SK-N-SH (cell line): ENCODE data around the gene AP3S2. TPM values are rescaled to one million over a fixed set of nuclear protein-coding genes. Genes with fewer than 3 reads are reported as not detected.
A peak's percentile ranks its signal among the peaks of the same experiment; 100 is the strongest.

Source experiments
- CTCF ChIA-PET: fragments of 300-600, 350-600 bp; formaldehyde crosslinking; extraction: SDS; loops from one replicate; lab custom pipeline; 2021; lab: Yijun Ruan, JAX
- POLR2A ChIA-PET: fragments of 350-600 bp; sonication (Branson Sonifier 250); formaldehyde crosslinking; extraction: SDS; loops from one replicate; lab custom pipeline; 2020; ENCODE audit warnings: antibody characterized with exemption, inconsistent platforms; lab: Yijun Ruan, JAX
- DNase-seq: peaks from one replicate; pipeline ENCODE4 v3.0.0; 2012
- H2AFZ ChIP-seq: fragments of 200-600 bp; sonication (generic); 2 replicates; pipeline ENCODE4 v1.8.1; 2016; ENCODE audit warnings: antibody characterized with exemption, mild to moderate bottlenecking, low read depth
- H3F3A ChIP-seq: fragments of 200-600 bp; sonication (generic); replicated peaks from 2 replicates; pipeline ENCODE3; 2016; ENCODE audit warnings: antibody characterized with exemption, mild to moderate bottlenecking; ENCODE audit not compliant: insufficient read depth
- H3K27ac ChIP-seq, 2 experiments: fragments of 200-500 bp in 1 of 2; fragments of 200-600 bp in 1 of 2; sonication (Bioruptor generic) in 1 of 2; sonication (generic), shearing (Covaris generic) in 1 of 2; 2 replicates each; pipeline versions ENCODE4 v1.5.1 to v1.6.1; 2014 to 2016; ENCODE audit warnings: low read depth in 2 of 2, inconsistent platforms in 1 of 2, low read length in 1 of 2, mild to moderate bottlenecking in 1 of 2, mixed read lengths in 1 of 2
- H3K27me3 ChIP-seq: fragments of 200-600 bp; sonication (generic), shearing (Covaris generic); 2 replicates; pipeline ENCODE4 v1.6.1; 2016; ENCODE audit warnings: mixed run types; ENCODE audit not compliant: insufficient read depth
- H3K36me3 ChIP-seq, 2 experiments: fragments of 200-500 bp in 1 of 2; fragments of 200-600 bp in 1 of 2; sonication (Bioruptor generic) in 1 of 2; sonication (generic) in 1 of 2; replicated peaks in 1 of 2; 2 replicates each; pipeline versions ENCODE3 to v1.5.1; 2014 to 2016; ENCODE audit warnings: low read length in 1 of 2, mild to moderate bottlenecking in 1 of 2; ENCODE audit not compliant: insufficient read depth in 2 of 2, control insufficient read depth in 1 of 2
- H3K4me1 ChIP-seq, 2 experiments: fragments of 200-500 bp in 1 of 2; fragments of 200-600 bp in 1 of 2; sonication (Bioruptor generic) in 1 of 2; sonication (generic), shearing (Covaris generic) in 1 of 2; 2 replicates each; pipeline versions ENCODE4 v1.5.1 to v1.6.1; 2014 to 2016; ENCODE audit warnings: low read depth in 1 of 2, low read length in 1 of 2, mixed run types in 1 of 2; ENCODE audit not compliant: insufficient read depth in 2 of 2, control insufficient read depth in 1 of 2
- H3K4me2 ChIP-seq: fragments of 200-600 bp; sonication (generic), shearing (Covaris generic); 2 replicates; pipeline ENCODE4 v1.6.1; 2017; ENCODE audit warnings: mixed run types
- H3K4me3 ChIP-seq, 2 experiments: fragments of 200-500 bp in 1 of 2; fragments of 200-600 bp in 1 of 2; sonication (Bioruptor generic) in 1 of 2; sonication (generic), shearing (Covaris generic) in 1 of 2; 2 replicates each; pipeline versions ENCODE4 v1.5.1 to v1.8.1; 2014 to 2016; ENCODE audit warnings: low read depth in 2 of 2, inconsistent platforms in 1 of 2, low read length in 1 of 2, mild to moderate bottlenecking in 1 of 2, mixed read lengths in 1 of 2, moderate library complexity in 1 of 2
- H3K79me2 ChIP-seq: fragments of 200-600 bp; sonication (generic); 2 replicates; pipeline ENCODE4 v1.8.1; 2017; ENCODE audit warnings: mild to moderate bottlenecking; ENCODE audit not compliant: insufficient read depth
- H3K9ac ChIP-seq: fragments of 200-600 bp; sonication (generic); 2 replicates; pipeline ENCODE4 v1.6.1; 2017; ENCODE audit warnings: mixed run types
- H3K9me2 ChIP-seq: fragments of 200-600 bp; sonication (generic); 2 replicates; pipeline ENCODE4 v1.6.1; 2017; ENCODE audit warnings: mixed run types
- H3K9me3 ChIP-seq: fragments of 200-600 bp; sonication (generic); 2 replicates; pipeline ENCODE4 v1.6.1; 2017; ENCODE audit warnings: mixed run types, mild to moderate bottlenecking, moderate library complexity
- H4K20me1 ChIP-seq: fragments of 200-600 bp; sonication (generic); 2 replicates; pipeline ENCODE4 v1.6.1; 2017; ENCODE audit warnings: mild to moderate bottlenecking, mixed run types; ENCODE audit not compliant: insufficient read depth
- ELF1 ChIP-seq: IDR thresholded peaks from 2 replicates; pipeline ENCODE4 v1.4.0; 2012
- GABPA ChIP-seq: IDR thresholded peaks from 2 replicates; pipeline ENCODE4 v1.4.0; 2012; ENCODE audit warnings: low read depth, mild to moderate bottlenecking
- GATA2 ChIP-seq: sonication (generic); formaldehyde crosslinking; IDR thresholded peaks from 2 replicates; pipeline ENCODE4 v1.5.0; 2020; ENCODE audit warnings: mild to moderate bottlenecking, missing genetic modification reagents
- JUND ChIP-seq: IDR thresholded peaks from 2 replicates; pipeline ENCODE4 v1.4.0; 2012
- RAD21 ChIP-seq: IDR thresholded peaks from 2 replicates; pipeline ENCODE4 v1.6.1; 2012; ENCODE audit warnings: mild to moderate bottlenecking, low read length
- RCOR1 ChIP-seq: fragments of 150-350 bp; IDR thresholded peaks from 2 replicates; pipeline ENCODE4 v1.6.1; 2017; ENCODE audit warnings: antibody characterized with exemption, low read length
- TAF1 ChIP-seq: IDR thresholded peaks from 2 replicates; pipeline ENCODE4 v1.6.1; 2012; ENCODE audit warnings: low read depth, mild to moderate bottlenecking, low read length, moderate library complexity, borderline replicate concordance
- TCF12 ChIP-seq: IDR thresholded peaks from 2 replicates; pipeline ENCODE4 v1.4.0; 2012
- WGBS: methylation state at CpG from one replicate; pipeline ENCODE4 v1.1.6; 2017; ENCODE audit warnings: low lambda C conversion rate; 5-methylcytosine and 5-hydroxymethylcytosine counted together
- polyA plus RNA-seq, 3 experiments: library from polyadenylated mRNA; depleted of rRNA; stranded (reverse); fragments of >200 nt; gene quantifications; 2 replicates each; pipeline ENCODE4 v1.2.3, GENCODE V29; 2012
- TF ChIP-seq, protein P1 (sequence below): IDR thresholded peaks from 2 replicates; pipeline ENCODE4 v1.6.1; 2012; ENCODE audit warnings: mild to moderate bottlenecking, low read depth, low read length, moderate library complexity
- TF ChIP-seq, protein P2 (sequence below): IDR thresholded peaks from 2 replicates; pipeline ENCODE4 v1.4.0; 2012; ENCODE audit warnings: low read depth, borderline replicate concordance
- TF ChIP-seq, protein P3 (sequence below): fragments of 200-600 bp; sonication (generic); IDR thresholded peaks from 2 replicates; pipeline ENCODE4 v1.6.1; 2017; ENCODE audit warnings: antibody characterized with exemption, mild to moderate bottlenecking, moderate library complexity

The AP3S2 gene
- polyA plus RNA-seq, 1 of the 3 experiments (the other 2 are of a cell fraction), result 11.9 TPM

DNA sequence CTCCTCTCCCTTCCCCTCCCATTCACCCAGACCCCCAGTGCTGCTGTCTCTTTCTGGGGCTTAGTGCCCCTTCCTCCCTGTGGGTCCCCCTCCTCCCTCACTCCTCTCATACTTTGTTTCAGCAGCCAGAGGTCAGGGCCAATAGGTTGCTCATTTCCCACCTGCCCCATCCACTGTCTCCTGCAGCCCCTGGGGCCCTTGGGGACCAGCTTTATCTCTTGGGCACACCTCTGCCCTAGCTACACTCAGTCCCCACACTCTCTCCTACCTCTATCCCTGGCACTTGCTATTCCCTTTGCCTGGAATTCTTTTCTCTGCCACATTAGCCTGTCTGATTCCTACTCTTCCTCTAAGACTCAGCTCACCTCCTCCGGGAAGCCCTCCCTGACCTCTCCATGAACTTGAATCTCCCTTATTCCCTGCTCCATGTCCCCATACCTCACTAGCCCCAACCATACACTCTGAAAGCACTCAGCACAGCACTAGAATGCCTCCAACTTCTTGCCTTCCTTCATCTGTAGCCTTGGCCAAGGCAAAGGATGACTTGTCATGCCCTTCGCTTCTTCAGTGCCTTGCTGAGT, 93.8 kb downstream of the AP3S2 start:
- peak; percentile 18 for DNase-seq
- Histone ChIP-seq H4K20me1 (no peaks in the 10 kb centered on the region), H3K36me3 (peaks cover 0 to 10% of the 10 kb centered on the region in 2 experiments), H3K79me2 (no peaks in the 10 kb centered on the region), H3K27ac (no peak overlapping the region), H2AFZ (no peak overlapping the region), H3K4me1 (no peaks in the 10 kb centered on the region), H3K4me2 (no peak overlapping the region), H3K9ac (no peak overlapping the region), H3K27me3 (no peaks in the 10 kb centered on the region), H3K9me3 (no peaks in the 10 kb centered on the region), H3K4me3 (no peak overlapping the region), H3F3A (no peaks in the 10 kb centered on the region), H3K9me2 (no peaks in the 10 kb centered on the region)
- TF ChIP-seq RCOR1, result no peak
- TF ChIP-seq, protein P1, sequence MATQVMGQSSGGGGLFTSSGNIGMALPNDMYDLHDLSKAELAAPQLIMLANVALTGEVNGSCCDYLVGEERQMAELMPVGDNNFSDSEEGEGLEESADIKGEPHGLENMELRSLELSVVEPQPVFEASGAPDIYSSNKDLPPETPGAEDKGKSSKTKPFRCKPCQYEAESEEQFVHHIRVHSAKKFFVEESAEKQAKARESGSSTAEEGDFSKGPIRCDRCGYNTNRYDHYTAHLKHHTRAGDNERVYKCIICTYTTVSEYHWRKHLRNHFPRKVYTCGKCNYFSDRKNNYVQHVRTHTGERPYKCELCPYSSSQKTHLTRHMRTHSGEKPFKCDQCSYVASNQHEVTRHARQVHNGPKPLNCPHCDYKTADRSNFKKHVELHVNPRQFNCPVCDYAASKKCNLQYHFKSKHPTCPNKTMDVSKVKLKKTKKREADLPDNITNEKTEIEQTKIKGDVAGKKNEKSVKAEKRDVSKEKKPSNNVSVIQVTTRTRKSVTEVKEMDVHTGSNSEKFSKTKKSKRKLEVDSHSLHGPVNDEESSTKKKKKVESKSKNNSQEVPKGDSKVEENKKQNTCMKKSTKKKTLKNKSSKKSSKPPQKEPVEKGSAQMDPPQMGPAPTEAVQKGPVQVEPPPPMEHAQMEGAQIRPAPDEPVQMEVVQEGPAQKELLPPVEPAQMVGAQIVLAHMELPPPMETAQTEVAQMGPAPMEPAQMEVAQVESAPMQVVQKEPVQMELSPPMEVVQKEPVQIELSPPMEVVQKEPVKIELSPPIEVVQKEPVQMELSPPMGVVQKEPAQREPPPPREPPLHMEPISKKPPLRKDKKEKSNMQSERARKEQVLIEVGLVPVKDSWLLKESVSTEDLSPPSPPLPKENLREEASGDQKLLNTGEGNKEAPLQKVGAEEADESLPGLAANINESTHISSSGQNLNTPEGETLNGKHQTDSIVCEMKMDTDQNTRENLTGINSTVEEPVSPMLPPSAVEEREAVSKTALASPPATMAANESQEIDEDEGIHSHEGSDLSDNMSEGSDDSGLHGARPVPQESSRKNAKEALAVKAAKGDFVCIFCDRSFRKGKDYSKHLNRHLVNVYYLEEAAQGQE, result no peak
- ChIA-PET POLR2A (no interaction called here), CTCF (interaction anchor here (0.7 to 2.1 kb wide), 4 partner anchors 12 to 75 kb away, joined by 3 to 6 read pairs (median 3); no protein-coding TSS in a partner anchor)
- WGBS, result 100% methylated on average over 2 of the region's 2 CpGs

DNA sequence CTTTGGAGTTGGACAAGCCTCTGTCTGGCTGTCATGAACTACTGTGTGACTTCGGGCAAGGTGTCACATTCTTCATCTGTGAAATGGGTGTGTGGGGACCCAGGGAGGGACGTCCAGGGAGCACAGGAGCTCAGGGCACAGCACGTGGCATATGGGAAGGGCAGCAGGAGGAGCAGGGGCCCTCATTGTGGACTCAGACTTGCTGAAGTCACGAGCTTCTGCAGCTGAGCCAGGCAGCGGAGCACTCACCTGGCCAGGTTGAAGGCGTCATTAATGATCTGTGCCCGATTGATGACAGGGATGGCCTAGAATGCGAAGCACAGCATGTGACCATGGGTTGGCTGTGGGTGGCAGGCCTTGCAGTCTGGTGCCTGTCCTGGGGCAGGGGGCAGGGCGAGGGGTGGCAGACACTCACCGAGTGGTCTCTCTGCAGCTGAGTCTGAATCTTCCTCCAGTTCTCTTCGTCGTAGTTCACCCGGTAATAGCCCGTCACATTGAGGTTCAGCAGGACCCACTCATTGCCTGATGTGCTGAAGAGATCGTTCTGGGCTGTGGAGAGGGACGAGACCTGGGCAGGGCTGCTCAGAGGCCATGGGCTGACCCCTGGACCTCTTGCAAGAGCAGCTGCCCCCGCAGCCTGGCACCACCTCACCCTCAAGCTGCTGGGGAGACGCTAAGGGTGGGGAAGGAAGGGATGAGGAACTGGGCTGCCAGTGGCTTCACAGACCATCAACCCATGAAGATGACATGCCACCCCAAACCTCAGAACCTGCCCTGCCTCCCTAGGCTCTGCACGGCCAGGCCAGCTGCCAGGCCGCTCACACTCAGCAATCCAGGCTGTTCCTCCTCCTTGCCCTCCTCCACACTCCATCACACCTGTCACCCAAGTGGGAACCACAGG, 94.5 kb downstream of the AP3S2 start:
- H3K79me2 ChIP-seq, result no peaks in the 10 kb centered on the region
- no peak overlapping the region for H3K4me3 ChIP-seq
- WGBS, result 90% methylated on average over 18 of the region's 20 CpGs
- no peak overlapping the region for H3K4me2 ChIP-seq
- H3K27me3 ChIP-seq, result no peaks in the 10 kb centered on the region
- H3K36me3 ChIP-seq, result peaks cover 0 to 10% of the 10 kb centered on the region in 2 experiments
- no peaks in the 10 kb centered on the region for H4K20me1 ChIP-seq
- no peaks in the 10 kb centered on the region for H3K9me3 ChIP-seq
- H3F3A ChIP-seq, result no peaks in the 10 kb centered on the region
- ChIA-PET CTCF (interaction anchor here (0.7 to 2.1 kb wide), 3 partner anchors 13 to 75 kb away, joined by 3 to 6 read pairs (median 3); no protein-coding TSS in a partner anchor), POLR2A (no interaction called here)
- H2AFZ ChIP-seq, result no peak overlapping the region
- TF ChIP-seq GATA2, result no peak
- TF ChIP-seq, protein P2, sequence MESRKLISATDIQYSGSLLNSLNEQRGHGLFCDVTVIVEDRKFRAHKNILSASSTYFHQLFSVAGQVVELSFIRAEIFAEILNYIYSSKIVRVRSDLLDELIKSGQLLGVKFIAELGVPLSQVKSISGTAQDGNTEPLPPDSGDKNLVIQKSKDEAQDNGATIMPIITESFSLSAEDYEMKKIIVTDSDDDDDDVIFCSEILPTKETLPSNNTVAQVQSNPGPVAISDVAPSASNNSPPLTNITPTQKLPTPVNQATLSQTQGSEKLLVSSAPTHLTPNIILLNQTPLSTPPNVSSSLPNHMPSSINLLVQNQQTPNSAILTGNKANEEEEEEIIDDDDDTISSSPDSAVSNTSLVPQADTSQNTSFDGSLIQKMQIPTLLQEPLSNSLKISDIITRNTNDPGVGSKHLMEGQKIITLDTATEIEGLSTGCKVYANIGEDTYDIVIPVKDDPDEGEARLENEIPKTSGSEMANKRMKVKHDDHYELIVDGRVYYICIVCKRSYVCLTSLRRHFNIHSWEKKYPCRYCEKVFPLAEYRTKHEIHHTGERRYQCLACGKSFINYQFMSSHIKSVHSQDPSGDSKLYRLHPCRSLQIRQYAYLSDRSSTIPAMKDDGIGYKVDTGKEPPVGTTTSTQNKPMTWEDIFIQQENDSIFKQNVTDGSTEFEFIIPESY, result no peak
- no peak for TF ChIP-seq JUND
- TF ChIP-seq TCF12, result no peak
- no peak for TF ChIP-seq ELF1
- no peak for TF ChIP-seq RCOR1
- TF ChIP-seq RAD21, result no peak
- TF ChIP-seq, protein P3, sequence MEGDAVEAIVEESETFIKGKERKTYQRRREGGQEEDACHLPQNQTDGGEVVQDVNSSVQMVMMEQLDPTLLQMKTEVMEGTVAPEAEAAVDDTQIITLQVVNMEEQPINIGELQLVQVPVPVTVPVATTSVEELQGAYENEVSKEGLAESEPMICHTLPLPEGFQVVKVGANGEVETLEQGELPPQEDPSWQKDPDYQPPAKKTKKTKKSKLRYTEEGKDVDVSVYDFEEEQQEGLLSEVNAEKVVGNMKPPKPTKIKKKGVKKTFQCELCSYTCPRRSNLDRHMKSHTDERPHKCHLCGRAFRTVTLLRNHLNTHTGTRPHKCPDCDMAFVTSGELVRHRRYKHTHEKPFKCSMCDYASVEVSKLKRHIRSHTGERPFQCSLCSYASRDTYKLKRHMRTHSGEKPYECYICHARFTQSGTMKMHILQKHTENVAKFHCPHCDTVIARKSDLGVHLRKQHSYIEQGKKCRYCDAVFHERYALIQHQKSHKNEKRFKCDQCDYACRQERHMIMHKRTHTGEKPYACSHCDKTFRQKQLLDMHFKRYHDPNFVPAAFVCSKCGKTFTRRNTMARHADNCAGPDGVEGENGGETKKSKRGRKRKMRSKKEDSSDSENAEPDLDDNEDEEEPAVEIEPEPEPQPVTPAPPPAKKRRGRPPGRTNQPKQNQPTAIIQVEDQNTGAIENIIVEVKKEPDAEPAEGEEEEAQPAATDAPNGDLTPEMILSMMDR, result no peak
- no peak for TF ChIP-seq GABPA
- no peak for TF ChIP-seq TAF1
- H3K27ac ChIP-seq, result no peak overlapping the region
- H3K9ac ChIP-seq, result no peak overlapping the region
- H3K9me2 ChIP-seq, result no peaks in the 10 kb centered on the region
- H3K4me1 ChIP-seq, result no peaks in the 10 kb centered on the region
- DNase-seq, result peak; percentile 17
